ENCODE measurements around the gene CCL2.

GRCh38 chr17:34301986-34302385 lies 46.9 kb downstream of the CCL2 start:
- TF ChIP-seq EZH2 (IDR thresholded peaks at IDR 0.05; ENCODE audit: insufficient read depth, poor library complexity, severe bottlenecking) (no peak), EZH2phosphoT487 (IDR thresholded peaks at IDR 0.05; ENCODE audit: insufficient read depth, low read depth) (no peak)

Measured in GM23248 (cell line).